ENCODE results near the gene ECT2L.
A peak's percentile ranks its signal among the peaks of the same experiment; 100 is the strongest.

The ECT2L gene

GRCh38 chr6:138782243-138782642, 13.6 kb upstream of the ECT2L start:
- Histone ChIP-seq H3K4me1 (ENCODE audit: insufficient read depth, low read length) (no peaks in the 10 kb centered on the region), H3K9ac (ENCODE audit: low read length) (no peak overlapping the region), H3K4me3 (ENCODE audit: low read depth in 1 of 2, low read length in 2 of 2) (no peak overlapping the region), H3K9me3 (ENCODE audit: low read length) (no peaks in the 10 kb centered on the region), H3K27me3 (ENCODE audit: control insufficient read depth in 1 of 2, insufficient read depth in 2 of 2, low read length in 2 of 2) (no peaks in the 10 kb centered on the region), H3K27ac (ENCODE audit: low read depth, low read length) (no peak overlapping the region), H3K36me3 (ENCODE audit: insufficient read depth, low read length) (peaks cover 24% of the 10 kb centered on the region)

GRCh38 chr6:138785079-138785478, 10.8 kb upstream of the ECT2L start:
- Histone ChIP-seq H3K9me3 (ENCODE audit: low read length) (no peaks in the 10 kb centered on the region), H3K27ac (ENCODE audit: low read depth, low read length) (no peak overlapping the region), H3K4me1 (ENCODE audit: insufficient read depth, low read length) (no peaks in the 10 kb centered on the region), H3K27me3 (ENCODE audit: control insufficient read depth in 1 of 2, insufficient read depth in 2 of 2, low read length in 2 of 2) (no peaks in the 10 kb centered on the region), H3K9ac (ENCODE audit: low read length) (no peak overlapping the region), H3K36me3 (ENCODE audit: insufficient read depth, low read length) (peaks cover 28% of the 10 kb centered on the region), H3K4me3 (ENCODE audit: low read depth in 1 of 2, low read length in 2 of 2) (no peak overlapping the region)

- no peaks in the 10 kb centered on the region for H3K27me3 ChIP-seq (ENCODE audit: control insufficient read depth in 1 of 2, insufficient read depth in 2 of 2, low read length in 2 of 2)
- no peak overlapping the region for H3K4me3 ChIP-seq (ENCODE audit: low read depth in 1 of 2, low read length in 2 of 2)
- H3K27ac ChIP-seq (ENCODE audit: low read depth, low read length), result no peak overlapping the region
- no peak overlapping the region for H3K9ac ChIP-seq (ENCODE audit: low read length)
- H3K36me3 ChIP-seq (ENCODE audit: insufficient read depth, low read length), result peaks cover 26% of the 10 kb centered on the region
- H3K9me3 ChIP-seq (ENCODE audit: low read length), result no peaks in the 10 kb centered on the region
- no peaks in the 10 kb centered on the region for H3K4me1 ChIP-seq (ENCODE audit: insufficient read depth, low read length)
Observed at GRCh38 chr6:138785980-138786379, 9.9 kb upstream of the ECT2L start.

- no peak overlapping the region for H3K4me3 ChIP-seq (ENCODE audit: low read depth in 1 of 2, low read length in 2 of 2)
- no peaks in the 10 kb centered on the region for H3K4me1 ChIP-seq (ENCODE audit: insufficient read depth, low read length)
- no peaks in the 10 kb centered on the region for H3K9me3 ChIP-seq (ENCODE audit: low read length)
- no peak overlapping the region for H3K27ac ChIP-seq (ENCODE audit: low read depth, low read length)
- no peak overlapping the region for H3K9ac ChIP-seq (ENCODE audit: low read length)
- no peaks in the 10 kb centered on the region for H3K27me3 ChIP-seq (ENCODE audit: control insufficient read depth in 1 of 2, insufficient read depth in 2 of 2, low read length in 2 of 2)
- peaks cover 32% of the 10 kb centered on the region for H3K36me3 ChIP-seq (ENCODE audit: insufficient read depth, low read length)
Observed at GRCh38 chr6:138787138-138787537, 8.7 kb upstream of the ECT2L start.

GRCh38 chr6:138796771-138797170, 884 bp downstream of the ECT2L start:
- Histone ChIP-seq H3K4me1 (ENCODE audit: insufficient read depth, low read length) (peaks cover 9% of the 10 kb centered on the region), H3K27ac (ENCODE audit: low read depth, low read length) (no peak overlapping the region), H3K36me3 (ENCODE audit: insufficient read depth, low read length) (peaks cover 10% of the 10 kb centered on the region), H3K27me3 (ENCODE audit: control insufficient read depth in 1 of 2, insufficient read depth in 2 of 2, low read length in 2 of 2) (no peaks in the 10 kb centered on the region), H3K9ac (ENCODE audit: low read length) (no peak overlapping the region), H3K4me3 (ENCODE audit: low read depth in 1 of 2, low read length in 2 of 2) (peak overlapping the region; percentile 33 to 63), H3K9me3 (ENCODE audit: low read length) (no peaks in the 10 kb centered on the region)

GRCh38 chr6:138797806-138798446, 2.0 kb downstream of the ECT2L start:
- Histone ChIP-seq H3K27me3 (ENCODE audit: control insufficient read depth in 1 of 2, insufficient read depth in 2 of 2, low read length in 2 of 2) (no peaks in the 10 kb centered on the region), H3K9ac (ENCODE audit: low read length) (no peak overlapping the region), H3K36me3 (ENCODE audit: insufficient read depth, low read length) (peaks cover under 1% of the 10 kb centered on the region), H3K4me3 (ENCODE audit: low read depth in 1 of 2, low read length in 2 of 2) (no peak overlapping the region), H3K4me1 (ENCODE audit: insufficient read depth, low read length) (peaks cover 9% of the 10 kb centered on the region), H3K27ac (ENCODE audit: low read depth, low read length) (no peak overlapping the region), H3K9me3 (ENCODE audit: low read length) (no peaks in the 10 kb centered on the region)

- Histone ChIP-seq H3K9me3 (ENCODE audit: low read length) (no peaks in the 10 kb centered on the region), H3K4me1 (ENCODE audit: insufficient read depth, low read length) (peaks cover 22% of the 10 kb centered on the region), H3K27ac (ENCODE audit: low read depth, low read length) (no peak overlapping the region), H3K4me3 (ENCODE audit: low read depth in 1 of 2, low read length in 2 of 2) (no peak overlapping the region), H3K36me3 (ENCODE audit: insufficient read depth, low read length) (no peaks in the 10 kb centered on the region), H3K27me3 (ENCODE audit: control insufficient read depth in 1 of 2, insufficient read depth in 2 of 2, low read length in 2 of 2) (no peaks in the 10 kb centered on the region), H3K9ac (ENCODE audit: low read length) (no peak overlapping the region)
Observed at GRCh38 chr6:138800377-138801150, 4.7 kb downstream of the ECT2L start.

GRCh38 chr6:138803331-138803730, 7.4 kb downstream of the ECT2L start:
- Histone ChIP-seq H3K27ac (ENCODE audit: low read depth, low read length) (peak overlapping the region; percentile 44), H3K36me3 (ENCODE audit: insufficient read depth, low read length) (no peaks in the 10 kb centered on the region), H3K27me3 (ENCODE audit: control insufficient read depth in 1 of 2, insufficient read depth in 2 of 2, low read length in 2 of 2) (no peaks in the 10 kb centered on the region), H3K9ac (ENCODE audit: low read length) (no peak overlapping the region), H3K4me1 (ENCODE audit: insufficient read depth, low read length) (peaks cover 13% of the 10 kb centered on the region), H3K9me3 (ENCODE audit: low read length) (no peaks in the 10 kb centered on the region), H3K4me3 (ENCODE audit: low read depth in 1 of 2, low read length in 2 of 2) (no peak overlapping the region)

GRCh38 chr6:138803861-138804260, 8.0 kb downstream of the ECT2L start:
- H3K9me3 ChIP-seq (ENCODE audit: low read length), result no peaks in the 10 kb centered on the region
- peak overlapping the region in 1 of 2 donors; percentile 4 for H3K4me3 ChIP-seq (ENCODE audit: low read depth in 1 of 2, low read length in 2 of 2)
- H3K9ac ChIP-seq (ENCODE audit: low read length), result no peak overlapping the region
- peaks cover 13% of the 10 kb centered on the region for H3K4me1 ChIP-seq (ENCODE audit: insufficient read depth, low read length)
- no peaks in the 10 kb centered on the region for H3K36me3 ChIP-seq (ENCODE audit: insufficient read depth, low read length)
- H3K27me3 ChIP-seq (ENCODE audit: control insufficient read depth in 1 of 2, insufficient read depth in 2 of 2, low read length in 2 of 2), result no peaks in the 10 kb centered on the region
- peak overlapping the region; percentile 44 for H3K27ac ChIP-seq (ENCODE audit: low read depth, low read length)

GRCh38 chr6:138805016-138805765, 9.3 kb downstream of the ECT2L start:
- Histone ChIP-seq H3K27ac (ENCODE audit: low read depth, low read length) (no peak overlapping the region), H3K36me3 (ENCODE audit: insufficient read depth, low read length) (no peaks in the 10 kb centered on the region), H3K27me3 (ENCODE audit: control insufficient read depth in 1 of 2, insufficient read depth in 2 of 2, low read length in 2 of 2) (no peaks in the 10 kb centered on the region), H3K4me3 (ENCODE audit: low read depth in 1 of 2, low read length in 2 of 2) (no peak overlapping the region), H3K4me1 (ENCODE audit: insufficient read depth, low read length) (peaks cover 13% of the 10 kb centered on the region), H3K9ac (ENCODE audit: low read length) (no peak overlapping the region), H3K9me3 (ENCODE audit: low read length) (no peaks in the 10 kb centered on the region)

- no peaks in the 10 kb centered on the region for H3K36me3 ChIP-seq (ENCODE audit: insufficient read depth, low read length)
- peaks cover 13% of the 10 kb centered on the region for H3K4me1 ChIP-seq (ENCODE audit: insufficient read depth, low read length)
- H3K27ac ChIP-seq (ENCODE audit: low read depth, low read length), result no peak overlapping the region
- no peaks in the 10 kb centered on the region for H3K9me3 ChIP-seq (ENCODE audit: low read length)
- H3K27me3 ChIP-seq (ENCODE audit: control insufficient read depth in 1 of 2, insufficient read depth in 2 of 2, low read length in 2 of 2), result no peaks in the 10 kb centered on the region
- H3K9ac ChIP-seq (ENCODE audit: low read length), result no peak overlapping the region
- no peak overlapping the region for H3K4me3 ChIP-seq (ENCODE audit: low read depth in 1 of 2, low read length in 2 of 2)
Observed at GRCh38 chr6:138806889-138807288, 11.0 kb downstream of the ECT2L start.

Data from muscle layer of colon (tissue), 2 donors.